ENCODE results near the gene DNAJA2. TPM values are rescaled to one million over a fixed set of nuclear protein-coding genes. Genes with fewer than 3 reads are reported as not detected.

The DNAJA2 gene
- total RNA-seq = 67.0 and 101 TPM in 2 replicates

DNA sequence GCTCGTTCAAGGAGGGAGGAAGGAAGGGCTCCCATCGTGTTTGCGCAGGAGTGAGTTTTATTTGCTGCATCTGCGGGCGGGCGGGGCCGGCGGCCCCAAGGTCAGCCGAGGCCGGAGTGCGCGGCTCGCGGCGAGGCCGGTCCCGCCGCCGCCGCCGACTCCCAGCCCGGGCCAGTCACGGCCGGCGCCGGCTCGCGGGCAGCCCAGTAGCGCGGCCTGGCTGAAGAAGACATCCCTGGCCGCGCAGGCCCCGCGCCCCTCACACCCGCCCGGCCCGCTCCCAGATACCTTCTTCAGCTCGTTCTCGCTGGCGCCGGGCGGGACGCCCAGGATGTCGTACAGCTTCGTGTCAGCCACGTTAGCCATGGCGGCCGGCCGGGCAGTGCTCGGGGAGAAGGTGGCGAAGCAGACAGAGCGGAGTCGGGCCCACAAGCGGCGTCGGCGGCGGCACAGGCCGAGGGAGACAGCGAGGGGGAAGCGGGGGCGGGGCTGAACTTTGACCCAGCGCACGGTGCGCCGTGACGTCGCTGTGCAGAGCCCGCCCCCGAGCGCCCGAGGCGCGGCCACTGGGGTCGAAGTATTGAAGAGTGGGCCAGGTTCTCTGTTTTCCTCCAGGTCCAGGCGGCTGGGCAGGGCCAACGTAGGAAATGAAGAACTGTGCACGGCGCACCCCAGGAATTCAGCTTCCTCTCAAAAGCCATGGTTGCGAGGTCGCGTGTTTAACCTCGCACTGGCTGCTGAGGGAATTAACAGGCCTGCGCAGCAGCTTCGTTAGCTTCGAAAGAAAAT, at the start of gene DNAJA2:
Gene DNAJA2, minus strand, starts transcription at position 468 of the 789 bp plus-strand sequence. Its CDS starts 102 bp downstream, at position 366.
- TF ChIP-seq, protein P1, sequence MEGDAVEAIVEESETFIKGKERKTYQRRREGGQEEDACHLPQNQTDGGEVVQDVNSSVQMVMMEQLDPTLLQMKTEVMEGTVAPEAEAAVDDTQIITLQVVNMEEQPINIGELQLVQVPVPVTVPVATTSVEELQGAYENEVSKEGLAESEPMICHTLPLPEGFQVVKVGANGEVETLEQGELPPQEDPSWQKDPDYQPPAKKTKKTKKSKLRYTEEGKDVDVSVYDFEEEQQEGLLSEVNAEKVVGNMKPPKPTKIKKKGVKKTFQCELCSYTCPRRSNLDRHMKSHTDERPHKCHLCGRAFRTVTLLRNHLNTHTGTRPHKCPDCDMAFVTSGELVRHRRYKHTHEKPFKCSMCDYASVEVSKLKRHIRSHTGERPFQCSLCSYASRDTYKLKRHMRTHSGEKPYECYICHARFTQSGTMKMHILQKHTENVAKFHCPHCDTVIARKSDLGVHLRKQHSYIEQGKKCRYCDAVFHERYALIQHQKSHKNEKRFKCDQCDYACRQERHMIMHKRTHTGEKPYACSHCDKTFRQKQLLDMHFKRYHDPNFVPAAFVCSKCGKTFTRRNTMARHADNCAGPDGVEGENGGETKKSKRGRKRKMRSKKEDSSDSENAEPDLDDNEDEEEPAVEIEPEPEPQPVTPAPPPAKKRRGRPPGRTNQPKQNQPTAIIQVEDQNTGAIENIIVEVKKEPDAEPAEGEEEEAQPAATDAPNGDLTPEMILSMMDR (IDR thresholded peaks at IDR 0.05; ENCODE audit: insufficient read depth, low read depth, low read length) = no peak
- H3K4me3 ChIP-seq (ENCODE audit: low read depth, low read length) = peak within 1 kb of the TSS; percentile 91
- peak; percentile 91 for DNase-seq (ENCODE audit: low read depth)

DNA sequence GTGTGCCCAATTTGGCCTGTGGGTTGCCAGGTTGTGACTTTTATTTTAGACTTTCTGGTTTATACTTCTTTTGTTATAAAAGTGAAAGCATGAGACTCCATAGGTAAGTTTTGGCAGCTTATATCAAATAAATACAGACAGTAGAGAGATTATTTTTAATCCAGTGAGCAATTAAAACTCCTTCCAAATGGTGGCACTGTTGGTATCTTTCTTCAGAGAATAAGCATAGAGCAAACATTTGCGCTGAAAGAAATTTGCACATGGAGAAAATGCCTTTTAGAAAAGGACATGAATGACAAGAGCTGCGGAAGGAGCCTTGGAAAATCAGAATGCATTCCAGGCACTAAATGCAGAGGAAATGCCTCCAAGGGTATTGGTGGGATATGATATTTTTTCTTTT, 46.1 kb upstream of the DNAJA2 start:
- DNase-seq (ENCODE audit: low read depth) = peak; percentile 14
- H3K4me3 ChIP-seq (ENCODE audit: low read depth, low read length) = no peak overlapping the region
- TF ChIP-seq, protein P1 (IDR thresholded peaks at IDR 0.05; ENCODE audit: insufficient read depth, low read depth, low read length) = peak; percentile 20

DNA sequence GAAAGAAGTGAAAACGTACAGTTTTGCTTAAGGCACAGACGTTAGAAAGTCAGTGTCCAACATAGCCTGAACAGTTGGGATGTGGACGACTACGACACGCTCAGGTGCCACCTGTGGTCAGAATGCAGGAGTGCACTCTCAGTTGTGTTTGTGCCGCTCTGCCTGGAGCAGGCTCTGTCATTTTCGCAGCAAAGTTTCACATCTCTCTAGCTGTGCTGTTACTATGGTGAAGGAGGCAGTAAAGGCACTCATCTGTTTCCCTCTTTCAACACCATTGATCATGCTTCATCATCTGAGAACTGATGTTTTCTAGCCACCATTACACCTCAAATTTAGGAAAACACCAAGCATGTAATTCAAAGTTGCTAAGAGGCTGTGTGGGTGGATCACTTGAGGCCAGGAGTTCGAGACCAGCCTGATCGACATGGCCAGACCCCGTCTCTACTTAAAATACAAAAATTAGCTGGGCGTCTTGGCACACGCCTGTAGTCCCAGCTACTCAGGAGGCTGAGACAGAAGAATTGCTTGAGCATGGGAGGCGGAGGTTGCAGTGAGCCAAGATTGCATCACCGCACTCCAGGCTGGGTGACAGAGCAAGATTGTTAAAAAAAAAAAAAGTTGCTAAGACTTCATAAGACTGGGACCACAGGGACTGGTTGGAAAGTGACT, 44.9 kb upstream of the DNAJA2 start:
- DNase-seq (ENCODE audit: low read depth) = peak; percentile 15
- no peak overlapping the region for H3K4me3 ChIP-seq (ENCODE audit: low read depth, low read length)
- TF ChIP-seq, protein P1 (IDR thresholded peaks at IDR 0.05; ENCODE audit: insufficient read depth, low read depth, low read length) = peak; percentile 38

DNA sequence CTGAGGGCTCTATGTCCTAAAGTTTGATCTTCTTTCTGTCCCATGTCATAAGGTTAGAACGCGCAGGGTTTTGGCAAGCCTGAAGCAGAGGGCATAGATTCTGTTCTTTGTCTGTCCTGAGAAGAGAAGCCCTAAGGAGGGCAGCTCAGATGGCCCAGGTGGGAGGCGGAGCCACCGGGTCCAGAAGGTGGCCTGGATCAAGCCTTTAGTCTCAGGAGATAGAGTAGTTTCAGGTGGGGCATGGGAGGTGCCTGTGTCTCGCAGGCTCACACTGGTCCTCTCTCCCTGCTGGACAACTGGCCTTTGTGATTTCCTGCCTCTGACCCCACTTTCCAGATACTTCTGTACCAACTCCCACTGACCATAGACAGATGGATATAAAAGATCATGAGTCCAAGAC, 44.2 kb upstream of the DNAJA2 start:
- TF ChIP-seq, protein P1 (IDR thresholded peaks at IDR 0.05; ENCODE audit: insufficient read depth, low read depth, low read length) = no peak
- no peak overlapping the region for H3K4me3 ChIP-seq (ENCODE audit: low read depth, low read length)

DNA sequence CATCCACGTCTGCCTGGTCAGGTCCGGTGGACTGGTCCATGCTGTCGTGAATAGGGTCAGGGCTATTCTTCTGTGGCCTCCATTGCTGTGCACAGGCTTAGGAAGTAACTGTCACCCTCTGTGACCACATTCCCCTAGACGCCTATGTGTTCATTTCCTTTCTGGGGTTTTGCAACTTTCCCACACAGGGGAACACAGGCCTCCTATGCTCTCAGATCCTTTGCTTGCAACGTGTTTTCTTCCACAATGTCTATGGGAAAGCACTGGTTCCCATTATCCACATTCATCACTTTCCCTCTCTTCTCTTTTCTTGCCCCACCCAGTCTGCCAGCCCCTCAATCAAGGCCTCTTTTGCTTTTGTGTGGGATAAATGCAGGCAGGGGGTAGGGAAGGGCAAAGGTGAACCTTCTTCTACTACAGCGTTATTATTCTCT, 43.2 kb upstream of the DNAJA2 start:
- TF ChIP-seq, protein P1 (IDR thresholded peaks at IDR 0.05; ENCODE audit: insufficient read depth, low read depth, low read length) = no peak
- DNase-seq (ENCODE audit: low read depth) = no peak

More for the DNA sequence above, 44.2 kb upstream of the DNAJA2 start:
- no peak for DNase-seq (ENCODE audit: low read depth)

DNA sequence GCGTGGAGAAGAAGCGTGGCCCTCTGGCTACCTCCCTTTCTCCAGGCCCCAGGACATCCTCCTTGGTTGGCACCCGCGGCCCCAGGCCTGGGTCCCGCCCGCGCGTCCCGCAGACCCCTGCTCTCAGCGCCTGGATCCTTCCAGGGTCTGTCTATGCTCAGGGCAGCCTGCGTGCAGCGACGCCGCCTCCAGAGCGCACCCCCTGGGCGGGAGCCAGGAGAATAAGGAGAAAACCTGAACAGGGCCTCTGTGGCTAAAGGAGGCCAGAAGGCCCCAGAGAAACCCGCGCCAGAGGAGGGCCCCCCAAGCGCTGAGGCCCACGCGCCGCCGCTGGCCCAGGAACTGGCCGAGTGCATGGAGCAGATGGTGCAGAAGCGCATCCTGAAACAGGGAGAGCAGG, 40.4 kb upstream of the DNAJA2 start:
- TF ChIP-seq, protein P1 (IDR thresholded peaks at IDR 0.05; ENCODE audit: insufficient read depth, low read depth, low read length) = no peak
- DNase-seq (ENCODE audit: low read depth) = no peak
- H3K4me3 ChIP-seq (ENCODE audit: low read depth, low read length) = no peak overlapping the region

More for the DNA sequence above, 43.2 kb upstream of the DNAJA2 start:
- H3K4me3 ChIP-seq (ENCODE audit: low read depth, low read length) = no peak overlapping the region

Data from fibroblast of villous mesenchyme (primary cell).